GM12864 (cell line): ENCODE results near the gene FIBCD1.

Experiments
- DNase-seq: peaks from one replicate; pipeline ENCODE4 v3.0.0-alpha.2; 2011; ENCODE audit warnings: low read depth
- H3K4me3 ChIP-seq: 2 replicates; pipeline ENCODE4 v1.5.1; 2011; ENCODE audit warnings: mild to moderate bottlenecking, low read depth, low read length, control low read depth
- CTCF ChIP-seq: IDR thresholded peaks from 2 replicates; pipeline ENCODE4 v1.5.1; 2011; ENCODE audit warnings: low read depth, mild to moderate bottlenecking, moderate library complexity, low read length, control low read depth, inconsistent platforms; ENCODE audit errors: missing control alignments

Gene FIBCD1

GRCh38 chr9:130904070-130905044, 34.7 kb downstream of the FIBCD1 start:
- TF ChIP-seq CTCF: no peak
- no peak overlapping the region for H3K4me3 ChIP-seq
- no peak for DNase-seq

GRCh38 chr9:130903194-130904069, 35.6 kb downstream of the FIBCD1 start:
- no peak for TF ChIP-seq CTCF
- H3K4me3 ChIP-seq: no peak overlapping the region
- no peak for DNase-seq

- no peak for TF ChIP-seq CTCF
- H3K4me3 ChIP-seq: no peak overlapping the region
- no peak for DNase-seq
Observed at GRCh38 chr9:130902204-130903185, 36.6 kb downstream of the FIBCD1 start.

- no peak overlapping the region for H3K4me3 ChIP-seq
- TF ChIP-seq CTCF: no peak
- no peak for DNase-seq
Observed at GRCh38 chr9:130901498-130902203, 37.4 kb downstream of the FIBCD1 start.

GRCh38 chr9:130900701-130901497, 38.1 kb downstream of the FIBCD1 start:
- no peak overlapping the region for H3K4me3 ChIP-seq
- DNase-seq: no peak
- TF ChIP-seq CTCF: no peak
